ENCODE data around the gene NUFIP2. TPM values are rescaled to one million over a fixed set of nuclear protein-coding genes. Genes with fewer than 3 reads are reported as not detected.

The NUFIP2 gene
- total and polyA plus RNA-seq, 4 donors: 2.7 to 30.2 (median 14.5) TPM

GRCh38 chr17:29245401-29245800, 48.5 kb downstream of the NUFIP2 start:
- WGBS: 96% methylated on average over 6 of the region's 6 CpGs
- H3K4me3 ChIP-seq (ENCODE audit: low read depth in 1 of 3, low read length in 3 of 3): no peak overlapping the region
- no peak for TF ChIP-seq TAF1 (conservative IDR thresholded peaks at IDR 0.05)
- no peak for TF ChIP-seq FOXA1 (IDR thresholded peaks at IDR 0.05)
- TF ChIP-seq HNF4G (IDR thresholded peaks at IDR 0.05): no peak
- no peak for TF ChIP-seq ATF3 (IDR thresholded peaks at IDR 0.05)
- no peak for TF ChIP-seq MAX (IDR thresholded peaks at IDR 0.05)
- TF ChIP-seq ZBTB33 (IDR thresholded peaks at IDR 0.05): no peak
- TF ChIP-seq YY1 (IDR thresholded peaks at IDR 0.05): no peak
- TF ChIP-seq HNF4A (conservative IDR thresholded peaks at IDR 0.05): no peak
- TF ChIP-seq GABPA (IDR thresholded peaks at IDR 0.05 in 1 of 2, conservative IDR thresholded peaks at IDR 0.05 in 1 of 2): no peak
- no peak for TF ChIP-seq EGR1 (IDR thresholded peaks at IDR 0.05; ENCODE audit: low read depth in 2 of 2)
- TF ChIP-seq RAD21 (IDR thresholded peaks at IDR 0.05): no peak
- TF ChIP-seq NR2F2 (IDR thresholded peaks at IDR 0.05): no peak
- TF ChIP-seq RXRA (IDR thresholded peaks at IDR 0.05): no peak
- TF ChIP-seq CTCF (IDR thresholded peaks at IDR 0.05; ENCODE audit: low read depth, low read length, missing input control): no peak
- H3K36me3 ChIP-seq (ENCODE audit: control insufficient read depth in 4 of 4, insufficient read depth in 3 of 4, low read depth in 1 of 4, low read length in 3 of 4): no peaks in the 10 kb centered on the region
- no peak overlapping the region for H3K9ac ChIP-seq (ENCODE audit: low read depth in 1 of 2, low read length in 2 of 2)
- DNase-seq (ENCODE audit: low spot score): no peak
- H3K27ac ChIP-seq (ENCODE audit: low read depth in 1 of 2, low read length in 2 of 2): no peak overlapping the region
- no peaks in the 10 kb centered on the region for H3K4me1 ChIP-seq (ENCODE audit: control insufficient read depth in 4 of 4, insufficient read depth in 4 of 4, low read length in 3 of 4)
- no peaks in the 10 kb centered on the region for H3K9me3 ChIP-seq (ENCODE audit: control insufficient read depth in 4 of 4, low read length in 3 of 4)
- no peaks in the 10 kb centered on the region for H3K27me3 ChIP-seq (ENCODE audit: control insufficient read depth in 4 of 4, insufficient read depth in 4 of 4, low read length in 3 of 4)

- DNase-seq (ENCODE audit: low spot score): no peak
- H3K4me1 ChIP-seq (ENCODE audit: control insufficient read depth in 4 of 4, insufficient read depth in 4 of 4, low read length in 3 of 4): no peaks in the 10 kb centered on the region
- no peaks in the 10 kb centered on the region for H3K27me3 ChIP-seq (ENCODE audit: control insufficient read depth in 4 of 4, insufficient read depth in 4 of 4, low read length in 3 of 4)
- H3K4me3 ChIP-seq (ENCODE audit: low read depth in 1 of 3, low read length in 3 of 3): no peak overlapping the region
- H3K9me3 ChIP-seq (ENCODE audit: control insufficient read depth in 4 of 4, low read length in 3 of 4): no peaks in the 10 kb centered on the region
- H3K27ac ChIP-seq (ENCODE audit: low read depth in 1 of 2, low read length in 2 of 2): no peak overlapping the region
- peak in 1 of 2 donors; percentile 49 for TF ChIP-seq RAD21 (IDR thresholded peaks at IDR 0.05)
- TF ChIP-seq CTCF (IDR thresholded peaks at IDR 0.05; ENCODE audit: low read depth, low read length, missing input control): no peak
- no peaks in the 10 kb centered on the region for H3K36me3 ChIP-seq (ENCODE audit: control insufficient read depth in 4 of 4, insufficient read depth in 3 of 4, low read depth in 1 of 4, low read length in 3 of 4)
- WGBS: 68% methylated on average over 4 of the region's 4 CpGs
- no peak overlapping the region for H3K9ac ChIP-seq (ENCODE audit: low read depth in 1 of 2, low read length in 2 of 2)
These were observed 50.2 kb downstream of the NUFIP2 start for GRCh38 chr17:29243792-29244191.
